ENCODE results near the gene ZNF462. TPM values are rescaled to one million over a fixed set of nuclear protein-coding genes. Genes with fewer than 3 reads are reported as not detected.

Gene ZNF462
- total RNA-seq, 1 experiment from 2014 or later: 164 TPM

- Mint-ChIP-seq H3K4me1 (peaks cover 94 to 95% of the 10 kb centered on the region in 2 experiments), H3K27me3 (ENCODE audit: low read depth) (no peaks in the 10 kb centered on the region), H3K4me3 (peak overlapping the region in 1 of 2 experiments; percentile 16; a peak in 2 of 5 replicates), H3K36me3 (ENCODE audit: insufficient read depth in 1 of 3, low read depth in 3 of 3) (peaks cover 20 to 26% (median 24%) of the 10 kb centered on the region in 3 experiments; a peak in 6 of 7 replicates), H3K27ac (peak overlapping the region in 2 of 3 experiments; percentile 65 to 76; a peak in 3 of 7 replicates), H3K9me3 (no peaks in the 10 kb centered on the region)
- TF ChIP-seq, protein P1, sequence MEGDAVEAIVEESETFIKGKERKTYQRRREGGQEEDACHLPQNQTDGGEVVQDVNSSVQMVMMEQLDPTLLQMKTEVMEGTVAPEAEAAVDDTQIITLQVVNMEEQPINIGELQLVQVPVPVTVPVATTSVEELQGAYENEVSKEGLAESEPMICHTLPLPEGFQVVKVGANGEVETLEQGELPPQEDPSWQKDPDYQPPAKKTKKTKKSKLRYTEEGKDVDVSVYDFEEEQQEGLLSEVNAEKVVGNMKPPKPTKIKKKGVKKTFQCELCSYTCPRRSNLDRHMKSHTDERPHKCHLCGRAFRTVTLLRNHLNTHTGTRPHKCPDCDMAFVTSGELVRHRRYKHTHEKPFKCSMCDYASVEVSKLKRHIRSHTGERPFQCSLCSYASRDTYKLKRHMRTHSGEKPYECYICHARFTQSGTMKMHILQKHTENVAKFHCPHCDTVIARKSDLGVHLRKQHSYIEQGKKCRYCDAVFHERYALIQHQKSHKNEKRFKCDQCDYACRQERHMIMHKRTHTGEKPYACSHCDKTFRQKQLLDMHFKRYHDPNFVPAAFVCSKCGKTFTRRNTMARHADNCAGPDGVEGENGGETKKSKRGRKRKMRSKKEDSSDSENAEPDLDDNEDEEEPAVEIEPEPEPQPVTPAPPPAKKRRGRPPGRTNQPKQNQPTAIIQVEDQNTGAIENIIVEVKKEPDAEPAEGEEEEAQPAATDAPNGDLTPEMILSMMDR (conservative IDR thresholded peaks at IDR 0.05): no peak
- H2BK120ac ChIP-seq (ENCODE audit: low read depth, low read length, poor library complexity, severe bottlenecking): no peak overlapping the region
- no peak overlapping the region for H4K8ac ChIP-seq (replicated peaks; ENCODE audit: insufficient read length, low read depth, low read length)
- H3K23ac ChIP-seq (ENCODE audit: insufficient read length, low read depth, low read length): no peak overlapping the region
- no CpG with 5 or more reads among the region's 3 CpGs for WGBS (ENCODE audit: extremely low coverage, insufficient read length, low lambda C conversion rate)
- no peak overlapping the region for H2BK15ac ChIP-seq (ENCODE audit: low read depth, low read length)
- H3T11ph ChIP-seq (ENCODE audit: low read length): no peak overlapping the region
- no peak overlapping the region for H3K27ac ChIP-seq (ENCODE audit: insufficient read length, low read depth, low read length)
- no peak overlapping the region for H2BK12ac ChIP-seq (ENCODE audit: insufficient read length, low read depth, low read length)
- no peak overlapping the region for H3K4ac ChIP-seq (ENCODE audit: low read depth, low read length)
- H3K4me2 ChIP-seq (ENCODE audit: insufficient read depth, insufficient read length, low read length): peak overlapping the region; percentile 70
- H3K9me3 ChIP-seq (ENCODE audit: control insufficient read depth, low read depth, low read length): no peaks in the 10 kb centered on the region
- no peak overlapping the region for H2AK5ac ChIP-seq (ENCODE audit: insufficient read length, low read length)
- peaks cover 2% of the 10 kb centered on the region for H3K79me1 ChIP-seq (ENCODE audit: insufficient read depth, low read depth, low read length, poor library complexity, severe bottlenecking)
- no peaks in the 10 kb centered on the region for H3K27me3 ChIP-seq (ENCODE audit: insufficient read depth, low read length)
- no peaks in the 10 kb centered on the region for H3K23me2 ChIP-seq (ENCODE audit: insufficient read length, low read depth, low read length, poor library complexity, severe bottlenecking)
- no peak overlapping the region for H3K56ac ChIP-seq (ENCODE audit: insufficient read length, low read depth, low read length)
- H3K9ac ChIP-seq (ENCODE audit: extremely low read depth, insufficient read length, low read length): no peak overlapping the region
- no peak overlapping the region for H3K18ac ChIP-seq (ENCODE audit: insufficient read length, low read depth, low read length)
- H2BK5ac ChIP-seq (ENCODE audit: insufficient read length, low read length): no peak overlapping the region
- no peaks in the 10 kb centered on the region for H4K20me1 ChIP-seq (ENCODE audit: control insufficient read depth, insufficient read depth, insufficient read length)
- no peak overlapping the region for H2AFZ ChIP-seq (ENCODE audit: low read length)
- H3K79me2 ChIP-seq (ENCODE audit: insufficient read depth, low read length): peaks cover 73% of the 10 kb centered on the region; the same call in 1 of the 2 replicates
- H4K5ac ChIP-seq (ENCODE audit: insufficient read length, low read depth, low read length): no peak overlapping the region
- no peak overlapping the region for H3K14ac ChIP-seq (ENCODE audit: insufficient read depth, low read length)
- no peak overlapping the region for H4K91ac ChIP-seq (ENCODE audit: insufficient read length, low read depth, low read length)
- DNase-seq: no peak
- no peak overlapping the region for H2BK20ac ChIP-seq (ENCODE audit: low read depth, low read length, poor library complexity, severe bottlenecking)
- peaks cover 43% of the 10 kb centered on the region for H3K4me1 ChIP-seq (ENCODE audit: insufficient read depth, low read length)
Measured at GRCh38 chr9:106879439-106879882, 16.5 kb downstream of the ZNF462 start.
